ENCODE data around the gene CETN1. TPM values are rescaled to one million over a fixed set of nuclear protein-coding genes. Genes with fewer than 3 reads are reported as not detected.
A peak's percentile ranks its signal among the peaks of the same experiment; 100 is the strongest.

CETN1 gene
- polyA plus RNA-seq, 12 donors: not detected

DNA sequence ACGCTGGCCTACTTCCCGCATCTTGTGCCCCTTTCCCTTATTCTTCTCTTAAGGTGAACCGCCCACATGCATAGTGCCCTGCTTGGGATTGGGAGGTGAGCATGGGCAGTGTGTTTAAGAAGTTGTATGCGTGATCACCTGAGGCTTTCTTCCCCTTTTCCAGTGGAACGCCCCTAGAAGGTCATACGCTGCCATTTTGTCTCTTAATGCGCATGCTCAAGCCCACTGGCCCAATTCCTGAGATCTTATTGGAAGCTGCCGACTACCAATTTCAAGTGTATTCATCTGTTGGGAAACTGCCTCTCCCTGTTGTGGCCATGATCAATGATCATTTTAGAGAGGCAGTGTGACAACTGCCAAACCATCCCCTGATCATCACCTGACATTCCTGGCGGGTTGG lies 3.3 kb upstream of the CETN1 start:
- DNase-seq: no peak

DNA sequence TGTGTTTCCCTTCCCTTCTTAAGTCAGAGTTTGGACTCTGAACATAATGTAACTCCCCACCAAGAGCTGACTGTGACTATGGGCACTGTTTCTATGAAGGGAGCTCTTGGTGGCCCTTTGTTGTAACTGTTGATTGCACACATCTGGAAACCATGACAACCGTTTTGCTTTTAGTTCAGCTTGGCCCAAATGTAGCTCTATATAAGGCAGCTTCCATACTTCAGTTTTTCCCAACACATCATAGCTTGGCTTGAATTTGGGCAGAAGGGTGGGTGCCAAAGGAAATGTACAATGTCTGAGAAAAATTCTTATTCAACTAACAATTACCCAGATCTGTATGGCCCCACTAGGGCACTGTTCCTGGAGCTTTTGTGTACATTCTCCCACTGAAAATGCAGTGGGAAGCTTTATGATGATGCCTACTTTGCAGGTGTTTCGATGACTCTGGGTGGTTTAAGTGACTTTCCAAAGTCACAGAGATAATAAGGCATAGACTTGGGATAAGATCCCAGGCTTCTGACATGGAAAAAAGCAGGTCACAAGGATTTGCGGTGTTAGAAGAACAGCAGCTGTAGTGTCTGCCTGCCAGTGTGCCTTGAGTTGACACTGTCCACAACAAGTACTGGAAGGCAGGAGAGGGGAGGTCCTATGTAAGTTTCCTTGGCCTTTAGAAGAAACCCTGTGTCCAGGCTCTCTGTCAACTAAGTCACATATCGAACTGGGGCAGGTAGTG lies 2.4 kb upstream of the CETN1 start:
- DNase-seq: peak; percentile 92

GRCh38 chr18:579238-579637 lies 942 bp upstream of the CETN1 start:
- DNase-seq: peak; percentile 59

DNA sequence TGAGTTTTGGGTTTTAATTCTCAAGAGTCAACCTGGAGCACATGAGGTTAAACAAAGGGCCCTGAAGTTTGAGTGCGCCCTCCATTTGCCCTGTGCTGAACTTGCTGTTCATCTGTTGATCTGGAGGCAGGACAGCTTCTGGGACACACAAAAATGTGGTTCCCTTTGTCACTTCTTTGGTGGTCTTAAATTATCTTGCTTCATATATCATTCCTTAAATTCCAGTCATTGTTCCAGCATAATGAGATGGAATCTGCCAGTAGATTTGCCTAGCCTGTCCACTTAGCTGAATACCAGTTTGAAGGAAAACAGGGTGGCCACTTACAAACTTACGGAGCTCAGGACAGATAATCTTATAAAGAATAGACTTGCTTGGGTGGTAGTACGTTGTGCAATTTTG lies 916 bp downstream of the CETN1 start:
- no peak for DNase-seq

- peak; percentile 66 for DNase-seq
These were observed 2.3 kb downstream of the CETN1 start for GRCh38 chr18:582465-582864.

GRCh38 chr18:595068-595467 lies 14.9 kb downstream of the CETN1 start:
- no peak for DNase-seq

DNA sequence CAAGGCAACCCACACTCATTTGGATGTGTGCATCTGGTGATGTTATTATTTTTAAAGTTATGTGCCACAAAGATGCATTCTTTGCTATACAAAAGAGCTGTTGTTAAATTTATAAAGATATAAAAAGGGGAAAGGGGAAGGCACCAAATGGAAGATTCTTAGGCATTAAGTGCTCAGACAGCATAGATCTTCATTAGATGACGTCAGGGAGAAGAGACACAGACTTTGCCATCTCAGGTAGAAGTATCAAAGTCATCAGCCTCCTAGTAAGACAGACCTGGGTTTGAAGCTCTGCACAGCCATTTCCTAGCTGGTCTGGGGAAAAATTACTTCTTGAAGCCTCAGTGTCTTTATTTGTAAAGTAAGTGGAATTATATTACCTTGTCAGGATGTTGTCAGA lies 15.4 kb downstream of the CETN1 start:
- no peak for DNase-seq

GRCh38 chr18:596288-596881 lies 16.2 kb downstream of the CETN1 start:
- no peak for DNase-seq

- DNase-seq: peak; percentile 74
These were observed 18.0 kb downstream of the CETN1 start for GRCh38 chr18:598124-598589.

- DNase-seq: no peak
These were observed 19.9 kb downstream of the CETN1 start for GRCh38 chr18:600107-600506.

DNA sequence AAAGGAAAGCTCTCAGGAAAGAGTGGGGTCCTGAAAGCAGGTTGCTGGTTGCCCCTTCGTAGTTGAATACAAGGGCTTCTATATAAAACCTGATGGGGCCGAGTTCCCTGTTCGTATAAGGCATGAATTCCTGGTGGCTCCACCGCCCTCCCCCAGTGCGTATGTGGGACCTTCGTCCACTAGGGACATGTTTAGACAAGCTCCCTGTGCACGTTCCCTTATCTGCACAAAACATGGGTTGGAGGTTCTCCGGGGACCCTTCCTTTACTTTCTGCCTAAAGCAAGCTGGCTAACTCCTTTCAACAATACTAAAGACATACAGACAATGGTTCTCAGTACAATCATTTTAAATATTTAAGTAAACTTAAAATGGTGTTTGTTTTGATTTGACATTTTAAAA lies 24.6 kb downstream of the CETN1 start:
- no peak for DNase-seq

DNA sequence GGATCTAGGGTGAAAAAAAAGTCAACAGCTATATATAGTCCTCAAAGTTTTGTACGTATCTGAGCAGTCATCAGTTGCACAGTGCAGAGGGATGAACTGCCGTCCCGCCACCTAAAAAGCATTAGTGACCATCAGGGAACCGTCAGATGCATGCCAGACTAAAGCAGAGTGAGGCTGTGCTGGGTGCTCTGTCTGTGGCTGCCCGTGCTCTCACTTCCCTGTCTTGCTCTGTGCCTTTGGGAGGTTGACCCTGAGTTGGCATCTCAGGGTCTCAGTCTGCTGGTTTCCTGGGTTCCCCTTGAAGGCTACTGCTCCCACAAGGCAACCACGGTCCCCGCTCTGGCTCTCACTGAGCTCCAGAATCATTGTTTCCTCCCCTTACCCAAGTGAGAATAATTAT lies 27.8 kb downstream of the CETN1 start:
- DNase-seq: no peak

DNA sequence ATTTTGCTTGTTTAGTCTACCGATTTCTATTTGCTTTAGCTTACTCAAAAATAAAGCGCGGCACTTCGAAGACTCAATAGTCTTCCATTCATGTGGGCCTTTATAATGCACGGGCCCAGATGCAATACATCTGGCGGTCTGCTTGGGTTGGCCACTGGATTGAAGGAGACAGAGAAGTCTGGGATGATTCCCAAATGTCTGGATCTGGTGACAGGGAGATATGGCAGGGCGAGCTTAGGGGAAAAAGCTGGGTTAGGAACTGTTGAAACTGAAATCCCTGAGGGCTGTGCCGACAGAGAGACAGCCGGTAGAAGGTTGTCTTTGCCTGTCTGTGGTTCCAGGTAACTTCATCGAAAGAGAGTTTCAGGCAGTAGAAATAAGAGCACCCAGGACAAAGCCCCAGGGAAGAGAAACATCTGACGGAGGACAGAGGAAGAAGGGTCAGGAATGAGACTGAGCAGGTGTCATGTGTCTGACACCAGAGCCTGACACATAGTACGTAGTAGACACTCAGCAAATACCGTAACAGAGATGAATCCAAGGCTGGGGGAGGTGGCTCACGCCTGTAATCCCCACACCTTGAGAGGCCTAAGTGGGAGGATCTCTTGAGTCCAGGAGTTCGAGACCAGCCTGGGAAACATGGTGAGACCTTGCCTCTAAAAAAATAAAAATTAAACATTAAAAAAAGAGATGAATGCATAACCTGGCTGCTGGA lies 30.2 kb downstream of the CETN1 start:
- no peak for DNase-seq

DNA sequence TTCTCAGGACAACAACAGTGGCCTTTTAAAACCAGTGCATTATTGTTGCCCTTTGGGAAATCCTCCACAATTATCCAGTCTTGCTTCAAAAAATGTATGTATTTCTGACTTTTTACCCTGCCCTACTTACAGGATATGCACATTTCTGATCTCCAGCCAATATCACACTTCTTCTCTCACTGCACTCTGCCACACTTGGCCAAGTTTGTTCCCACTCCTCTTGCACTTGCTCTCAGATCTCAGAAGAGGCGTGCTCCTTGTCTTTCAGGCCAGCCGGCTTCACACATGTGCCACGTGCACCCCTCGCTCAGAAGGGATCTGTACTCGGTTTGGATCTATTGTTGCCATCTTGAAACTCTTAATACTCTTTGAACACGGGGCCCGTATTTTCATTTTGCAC lies 32.0 kb downstream of the CETN1 start:
- no peak for DNase-seq

DNA sequence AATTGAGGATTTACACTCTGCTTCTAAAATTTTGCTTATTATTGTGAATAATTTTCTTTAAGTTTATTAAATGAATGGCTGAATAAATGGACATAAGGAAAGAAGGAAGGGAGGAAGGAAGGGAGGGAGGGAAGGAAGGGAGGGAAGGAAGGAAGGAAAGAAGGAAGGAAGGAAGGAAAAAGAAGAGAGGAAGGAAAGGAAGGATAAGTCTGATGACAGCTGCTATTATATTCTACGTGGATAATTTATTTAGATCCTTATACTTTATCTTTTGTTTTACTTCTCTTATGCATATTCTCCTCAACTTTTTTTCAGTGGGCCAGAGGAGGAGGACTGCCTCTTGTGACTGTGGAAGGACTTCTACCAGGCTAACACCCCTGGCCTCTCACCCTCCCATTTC lies 34.0 kb downstream of the CETN1 start:
- DNase-seq: no peak

DNA sequence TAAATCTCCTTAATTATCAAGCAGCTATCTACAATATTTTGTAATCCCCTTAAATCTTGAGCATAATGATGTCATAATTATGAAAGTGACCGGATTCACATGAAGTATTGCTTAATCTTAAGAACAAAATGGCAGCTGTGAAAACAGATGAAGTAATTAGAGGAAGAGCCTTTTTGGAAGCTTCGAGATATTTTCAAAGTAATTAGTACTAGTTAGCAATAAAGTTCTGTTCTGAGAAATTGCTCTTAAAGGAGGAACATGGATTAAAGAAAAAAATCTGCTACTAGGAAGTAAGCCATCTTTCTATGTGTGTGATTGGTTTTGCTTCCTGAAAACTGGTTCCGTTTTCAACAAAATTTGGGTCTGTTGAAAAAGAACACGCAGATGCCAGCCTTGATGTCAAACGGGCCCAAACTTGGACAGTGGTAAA lies 34.9 kb downstream of the CETN1 start:
- no peak for DNase-seq

GRCh38 chr18:615773-616172 lies 35.6 kb downstream of the CETN1 start:
- DNase-seq: no peak

DNA sequence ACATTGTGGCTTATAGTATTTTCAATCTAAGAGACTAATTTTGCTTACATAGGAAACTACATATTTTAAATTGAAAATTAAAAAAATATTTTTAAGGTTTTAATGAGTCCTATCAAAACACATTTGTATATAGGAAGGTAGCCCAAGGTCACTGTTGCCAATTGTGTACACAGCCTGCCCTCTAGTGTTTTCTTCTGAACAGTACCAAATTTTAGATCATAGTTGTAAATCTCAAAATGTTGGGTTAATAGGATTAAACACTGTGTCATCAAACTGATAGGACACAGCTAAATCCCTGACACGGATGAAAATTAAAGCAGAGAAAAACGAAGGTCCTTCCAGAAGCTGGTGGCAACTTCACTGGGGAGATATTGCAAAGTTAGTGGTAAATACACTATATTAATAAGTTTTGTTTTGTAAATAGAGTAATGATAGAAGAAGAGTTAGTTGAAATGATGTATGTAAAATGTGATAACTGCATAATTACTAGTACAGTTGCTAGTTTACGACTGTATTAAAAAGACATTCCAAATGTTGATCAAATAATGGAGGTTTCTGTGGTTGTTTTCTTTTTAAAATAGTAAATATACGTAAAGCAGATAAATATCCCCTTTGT lies 36.3 kb downstream of the CETN1 start:
- peak; percentile 57 for DNase-seq

GRCh38 chr18:617970-618504 lies 37.9 kb downstream of the CETN1 start:
- DNase-seq: no peak

- DNase-seq: no peak
These were observed 38.4 kb downstream of the CETN1 start for GRCh38 chr18:618618-619017.

DNA sequence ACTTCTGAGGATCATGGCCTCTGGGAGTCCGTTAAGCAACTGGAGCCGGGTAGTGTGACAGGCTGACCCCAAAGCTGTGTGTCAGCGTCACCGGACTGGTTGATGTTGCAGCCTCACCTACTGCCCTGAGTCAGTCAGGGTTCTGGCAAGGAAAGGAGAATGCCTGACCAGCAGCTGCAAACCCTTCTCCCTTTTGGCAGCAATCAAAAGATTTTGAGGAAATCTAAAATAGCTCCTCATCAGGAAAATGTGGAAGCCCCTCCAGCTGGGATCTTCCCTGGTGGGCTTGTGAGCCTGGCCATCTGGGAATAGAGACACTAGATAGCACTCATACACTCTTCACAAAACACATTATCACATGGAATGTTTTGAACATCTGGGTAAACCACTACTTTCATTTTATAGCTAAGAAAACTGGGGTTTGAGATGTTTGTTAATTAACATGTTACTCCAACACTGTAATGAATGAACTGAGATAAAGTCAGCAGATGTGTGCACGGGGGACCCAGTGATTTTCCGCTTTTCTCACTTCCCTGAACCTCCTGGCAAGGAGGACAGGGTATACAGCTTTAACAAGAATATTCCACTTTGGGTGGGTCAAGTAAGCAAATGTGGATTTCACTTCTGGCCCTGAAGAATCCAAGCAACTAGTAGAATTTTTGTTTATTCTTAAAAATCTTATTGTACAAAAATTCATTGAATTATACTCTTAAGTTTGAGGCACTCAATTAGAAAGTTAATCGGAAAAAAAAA lies 41.3 kb downstream of the CETN1 start:
- DNase-seq: no peak

DNA sequence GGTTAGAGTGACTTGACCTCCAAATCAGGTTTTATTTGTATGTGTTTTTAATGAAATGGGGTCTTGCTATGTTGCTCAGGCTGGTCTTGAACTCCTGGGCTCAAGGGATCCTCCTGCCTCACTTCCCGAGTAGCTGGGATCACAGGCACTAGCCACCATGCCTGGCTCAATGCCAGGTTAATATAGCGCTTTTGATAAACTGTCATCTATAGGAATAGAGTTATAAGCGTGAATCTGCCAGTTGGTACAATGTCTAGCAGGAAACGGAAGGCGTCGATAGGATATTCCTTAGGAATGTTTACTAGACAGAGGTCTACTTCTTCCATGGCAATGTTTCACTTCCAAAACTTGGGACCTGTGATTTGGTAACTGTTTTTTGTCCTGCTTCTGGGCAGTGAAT lies 42.1 kb downstream of the CETN1 start:
- DNase-seq: no peak

Data from muscle of arm (tissue), 12 donors.